ENCODE results near the gene SEMA3B. TPM values are rescaled to one million over a fixed set of nuclear protein-coding genes. Genes with fewer than 3 reads are reported as not detected.

Gene SEMA3B
- total RNA-seq, 6 donors from 2014 or later, result 98.3 to 242 (median 122) TPM

GRCh38 chr3:50235716-50236483 is 33.0 kb upstream of the SEMA3B start, which contains the start of gene GNAI2:
Gene GNAI2, plus strand, starts transcription at chr3:50236204. Its CDS starts 132 bp downstream, at chr3:50236336.
- peaks cover 0 to 15% (median 7%) of the 10 kb centered on the region in 4 donors for H3K36me3 ChIP-seq
- DNase-seq (peak; percentile 99 to 100), ATAC-seq (ENCODE audit: low FRiP score in 2 of 2) (peak; percentile 95 to 98)
- TF ChIP-seq CTCF (IDR thresholded peaks at IDR 0.05) (peak in 3 of 6 experiments; percentile 35 to 40 (median 36)), EP300 (IDR thresholded peaks at IDR 0.05) (no peak), POLR2A (IDR thresholded peaks at IDR 0.05) (peak in 3 of 4 donors; percentile 90 to 99 (median 94)), POLR2AphosphoS5 (IDR thresholded peaks at IDR 0.05) (peak; percentile 90 to 99)
- peak within 1 kb of the TSS; percentile 94 to 98 (median 95) for H3K27ac ChIP-seq
- no peaks in the 10 kb centered on the region for H3K27me3 ChIP-seq
- H3K4me1 ChIP-seq, result peaks cover 39 to 51% (median 47%) of the 10 kb centered on the region in 4 donors
- 0 to 2% methylated on average over 27 to 49 of the region's 75 CpGs for WGBS, 2 donors
- peak within 1 kb of the TSS; percentile 86 to 94 (median 90) for H3K4me3 ChIP-seq
- no peaks in the 10 kb centered on the region for H3K9me3 ChIP-seq

- Histone ChIP-seq H3K4me3 (peak overlapping the region; percentile 86 to 94 (median 90)), H3K9me3 (no peaks in the 10 kb centered on the region), H3K27me3 (no peaks in the 10 kb centered on the region), H3K36me3 (peaks cover 0 to 17% (median 8%) of the 10 kb centered on the region in 4 donors), H3K27ac (peak overlapping the region; percentile 94 to 98 (median 95)), H3K4me1 (peaks cover 46 to 57% (median 54%) of the 10 kb centered on the region in 4 donors)
- DNase-seq (peak in 1 of 2 donors; percentile 45), ATAC-seq (ENCODE audit: low FRiP score in 2 of 2) (no peak)
- TF ChIP-seq POLR2A (IDR thresholded peaks at IDR 0.05) (no peak), EP300 (IDR thresholded peaks at IDR 0.05) (no peak), CTCF (IDR thresholded peaks at IDR 0.05) (no peak), POLR2AphosphoS5 (IDR thresholded peaks at IDR 0.05) (no peak)
- WGBS, 2 donors, result 0 to 1% methylated on average over 12 to 13 of the region's 13 CpGs
Measured at GRCh38 chr3:50236484-50237132, 32.3 kb upstream of the SEMA3B start.

- Histone ChIP-seq H3K27ac (peak overlapping the region; percentile 94 to 98 (median 95)), H3K4me1 (peaks cover 52 to 63% (median 60%) of the 10 kb centered on the region in 4 donors), H3K9me3 (no peaks in the 10 kb centered on the region), H3K27me3 (no peaks in the 10 kb centered on the region), H3K4me3 (peak overlapping the region; percentile 86 to 94 (median 90)), H3K36me3 (peaks cover 0 to 17% (median 8%) of the 10 kb centered on the region in 4 donors)
- peak in 1 of 2 donors; percentile 36 for DNase-seq
- ATAC-seq (ENCODE audit: low FRiP score in 2 of 2), result peak in 1 of 2 donors; percentile 12
- TF ChIP-seq POLR2AphosphoS5 (IDR thresholded peaks at IDR 0.05) (no peak), CTCF (IDR thresholded peaks at IDR 0.05) (no peak), EP300 (IDR thresholded peaks at IDR 0.05) (no peak), POLR2A (IDR thresholded peaks at IDR 0.05) (peak in 1 of 4 donors; percentile 18)
- 2% methylated on average over 6 to 7 of the region's 7 CpGs for WGBS, 2 donors
Measured at GRCh38 chr3:50237133-50237651, 31.8 kb upstream of the SEMA3B start.

- WGBS, 2 donors, result 0 to 1% methylated on average over 10 to 31 of the region's 31 CpGs
- H3K27me3 ChIP-seq, result no peaks in the 10 kb centered on the region
- H3K36me3 ChIP-seq, result peaks cover 0 to 17% (median 8%) of the 10 kb centered on the region in 4 donors
- H3K9me3 ChIP-seq, result no peaks in the 10 kb centered on the region
- peak overlapping the region; percentile 86 to 94 (median 90) for H3K4me3 ChIP-seq
- peaks cover 59 to 70% (median 68%) of the 10 kb centered on the region in 4 donors for H3K4me1 ChIP-seq
- DNase-seq (peak; percentile 95), ATAC-seq (ENCODE audit: low FRiP score in 2 of 2) (peak; percentile 70 to 76)
- TF ChIP-seq POLR2AphosphoS5 (IDR thresholded peaks at IDR 0.05), result peak; percentile 93 to 94
- peak in 3 of 4 donors; percentile 55 to 82 (median 75) for TF ChIP-seq POLR2A (IDR thresholded peaks at IDR 0.05)
- no peak for TF ChIP-seq CTCF (IDR thresholded peaks at IDR 0.05)
- peak in 1 of 4 donors; percentile 30 for TF ChIP-seq EP300 (IDR thresholded peaks at IDR 0.05)
- H3K27ac ChIP-seq, result peak overlapping the region; percentile 94 to 98 (median 95)
Measured at GRCh38 chr3:50237754-50238548, 31.0 kb upstream of the SEMA3B start.

All from upper lobe of left lung (tissue), 6 donors.